AG08396 (cell line): ENCODE data around the gene UXS1.

Source experiments
- DNase-seq: peaks from one replicate; pipeline ENCODE4 v3.0.0; 2012; ENCODE audit warnings: low spot score, mixed read lengths

The UXS1 gene

GRCh38 chr2:106080959-106081358 lies 113.1 kb downstream of the UXS1 start:
- DNase-seq, result no peak

- DNase-seq, result no peak
Observed at GRCh38 chr2:106078096-106078495, 116.0 kb downstream of the UXS1 start.

- DNase-seq, result no peak
Observed at GRCh38 chr2:106076941-106077340, 117.2 kb downstream of the UXS1 start.

GRCh38 chr2:106075048-106075447 lies 119.1 kb downstream of the UXS1 start:
- DNase-seq, result no peak

- DNase-seq, result no peak
Observed at GRCh38 chr2:106073678-106074406, 120.3 kb downstream of the UXS1 start.

- DNase-seq, result no peak
Observed at GRCh38 chr2:106070181-106070580, 123.9 kb downstream of the UXS1 start.

GRCh38 chr2:106068451-106068850 lies 125.7 kb downstream of the UXS1 start:
- no peak for DNase-seq

GRCh38 chr2:106065983-106066820 lies 127.9 kb downstream of the UXS1 start:
- DNase-seq, result no peak

GRCh38 chr2:106065268-106065982 lies 128.7 kb downstream of the UXS1 start:
- no peak for DNase-seq

GRCh38 chr2:106063181-106063580 lies 130.9 kb downstream of the UXS1 start:
- DNase-seq, result no peak

GRCh38 chr2:106062627-106063026 lies 131.5 kb downstream of the UXS1 start:
- DNase-seq, result no peak

GRCh38 chr2:106061611-106062349 lies 132.3 kb downstream of the UXS1 start:
- no peak for DNase-seq

- DNase-seq, result no peak
Observed at GRCh38 chr2:106059416-106060065, 134.6 kb downstream of the UXS1 start.

- DNase-seq, result no peak
Observed at GRCh38 chr2:106058469-106059137, 135.5 kb downstream of the UXS1 start.

GRCh38 chr2:106057206-106057605 lies 136.9 kb downstream of the UXS1 start:
- no peak for DNase-seq

- no peak for DNase-seq
Observed at GRCh38 chr2:106054880-106055655, 139.0 kb downstream of the UXS1 start.

GRCh38 chr2:106054321-106054720 lies 139.8 kb downstream of the UXS1 start:
- DNase-seq, result no peak

GRCh38 chr2:106053581-106053980 lies 140.5 kb downstream of the UXS1 start:
- no peak for DNase-seq

GRCh38 chr2:106053116-106053515 lies 141.0 kb downstream of the UXS1 start:
- peak; percentile 23 for DNase-seq

GRCh38 chr2:106044859-106045258 lies 149.2 kb downstream of the UXS1 start:
- DNase-seq, result no peak
